GM12878 (cell line): ENCODE measurements around the gene AGRP. TPM values are rescaled to one million over a fixed set of nuclear protein-coding genes. Genes with fewer than 3 reads are reported as not detected.
A peak's percentile ranks its signal among the peaks of the same experiment; 100 is the strongest.

Source experiments
- BCL11A ChIP-seq: IDR thresholded peaks from 2 replicates; pipeline ENCODE4 v1.6.1; 2011; ENCODE audit warnings: low read depth, low read length
- HCFC1 ChIP-seq: fragments of 150-350 bp; IDR thresholded peaks from 2 replicates; pipeline ENCODE4 v1.6.1; 2014; ENCODE audit warnings: low read length
- HDGF ChIP-seq: fragments of 450-650 bp; IDR thresholded peaks from 2 replicates; pipeline ENCODE4 v1.6.1; 2016; ENCODE audit warnings: antibody characterized with exemption
- IRF4 ChIP-seq: IDR thresholded peaks from 2 replicates; pipeline ENCODE4 v1.6.1; 2011; ENCODE audit warnings: low read depth, low read length
- NR2F1 ChIP-seq: fragments of 450-650 bp; conservative IDR thresholded peaks from 2 replicates; pipeline ENCODE4 v1.6.1; 2017; ENCODE audit warnings: mild to moderate bottlenecking
- RB1 ChIP-seq: fragments of 450-650 bp; formaldehyde crosslinking; IDR thresholded peaks from 2 replicates; pipeline ENCODE4 v1.6.1; 2017; ENCODE audit warnings: mild to moderate bottlenecking, borderline replicate concordance
- SIN3A ChIP-seq: IDR thresholded peaks from 2 replicates; pipeline ENCODE4 v1.6.1; 2012; ENCODE audit warnings: low read depth, low read length, improper control_type of control experiment
- SREBF2 ChIP-seq: IDR thresholded peaks from 2 replicates; pipeline ENCODE4 v1.6.1; 2012; ENCODE audit warnings: mild to moderate bottlenecking, low read length
- polyA plus RNA-seq, 11 experiments: library from polyadenylated mRNA; depleted of rRNA in 4 of 11; unstranded in 6 of 11; stranded (reverse) in 5 of 11; fragments of >200 nt; fragmentation: Nextera tagmentation in 4 of 11; fragmentation: Illumina TruSeq in 1 of 11; extraction: Ambion mirVana in 4 of 11; extraction: Trizol in 1 of 11; gene quantifications; 1 replicate in 1 of 11; 2 replicates in 10 of 11; pipeline versions ENCODE4 v1.2.1 to v1.2.3, GENCODE V29; 2011 to 2016; ENCODE audit warnings: inconsistent platforms in 2 of 11, missing spikeins in 2 of 11, low read depth in 1 of 11
- total RNA-seq, 4 experiments: library from RNA; depleted of rRNA in 3 of 4; stranded (reverse); fragments of >200 nt in 3 of 4; fragmentation: Illumina TruSeq in 1 of 4; extraction: Trizol in 1 of 4; gene quantifications; 2 replicates each; pipeline versions ENCODE4 v1.2.1 to v1.2.3, GENCODE V29; 2013 to 2021
- TF ChIP-seq, protein P1 (sequence below): IDR thresholded peaks from 2 replicates; pipeline ENCODE4 v1.6.1; 2012; ENCODE audit warnings: mild to moderate bottlenecking, low read depth, low read length
- TF ChIP-seq, protein P2 (sequence below): IDR thresholded peaks from 2 replicates; pipeline ENCODE4 v1.6.1; 2011; ENCODE audit warnings: low read depth, mild to moderate bottlenecking, low read length, moderate library complexity, borderline replicate concordance; ENCODE audit errors: extremely low read depth
- TF ChIP-seq, protein P3 (sequence below): fragments of 450-650 bp; IDR thresholded peaks from 2 replicates; pipeline ENCODE4 v1.6.1; 2018; ENCODE audit warnings: mild to moderate bottlenecking, low read depth, moderate library complexity; ENCODE audit not compliant: partially characterized antibody
- TF ChIP-seq, protein P4 (sequence below): fragments of 450-650 bp; formaldehyde crosslinking; IDR thresholded peaks from 2 replicates; pipeline ENCODE4 v1.5.0; 2022; ENCODE audit warnings: mild to moderate bottlenecking, missing genetic modification characterization
- TF ChIP-seq, protein P5 (sequence below): IDR thresholded peaks from 2 replicates; pipeline ENCODE4 v1.6.1; 2012; ENCODE audit warnings: low read length, inconsistent platforms
- TF ChIP-seq, protein P6 (sequence below): fragments of 450-650 bp; IDR thresholded peaks from 2 replicates; pipeline ENCODE4 v1.6.1; 2017; ENCODE audit warnings: antibody characterized with exemption, mild to moderate bottlenecking, moderate library complexity

AGRP gene
- total and polyA plus RNA-seq, 10 of the 15 experiments (the other 5 are each of a cell fraction or from before 2014, with no cell fraction given), result 0.16 to 0.75 (median 0.53) TPM; not detected in 6

DNA sequence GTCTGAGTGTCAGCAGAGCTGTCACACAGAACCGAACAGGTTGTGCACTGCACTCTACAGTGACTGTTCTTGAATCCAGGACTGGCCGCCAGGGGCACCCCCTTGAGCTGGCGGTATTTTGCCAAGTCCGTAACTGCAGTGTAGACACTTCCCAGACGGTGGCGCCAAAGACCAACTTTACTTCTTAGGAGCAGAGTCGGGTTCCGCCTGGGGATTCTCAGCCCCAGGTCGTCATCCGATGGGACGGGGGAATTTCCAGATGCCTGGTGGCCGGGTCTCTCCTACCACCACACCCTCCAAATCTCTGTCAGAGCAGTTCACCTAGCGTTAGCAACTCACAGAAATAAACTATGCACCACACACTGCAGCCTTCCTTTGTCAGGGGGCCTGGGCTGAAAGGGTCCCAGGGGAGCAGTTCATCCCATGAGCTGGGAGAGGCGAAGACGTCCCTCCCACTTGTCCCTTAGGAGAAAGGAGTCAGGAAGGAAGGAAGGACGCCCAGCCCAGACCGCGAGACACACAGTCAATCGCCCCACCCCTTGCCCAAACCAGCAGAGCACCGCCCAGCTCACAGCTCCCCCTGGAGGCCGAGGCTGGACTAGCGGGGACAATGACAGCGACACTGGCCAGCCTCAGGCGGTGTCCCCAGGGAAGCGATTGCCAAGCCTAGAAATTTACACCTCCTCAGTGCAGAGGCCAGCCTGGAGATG lies 37.9 kb upstream of the AGRP start (continued):
- 0 out of 2 replicates have a peak, but pooled peaks have one; percentile 92 for TF ChIP-seq RB1
- TF ChIP-seq, protein P1, sequence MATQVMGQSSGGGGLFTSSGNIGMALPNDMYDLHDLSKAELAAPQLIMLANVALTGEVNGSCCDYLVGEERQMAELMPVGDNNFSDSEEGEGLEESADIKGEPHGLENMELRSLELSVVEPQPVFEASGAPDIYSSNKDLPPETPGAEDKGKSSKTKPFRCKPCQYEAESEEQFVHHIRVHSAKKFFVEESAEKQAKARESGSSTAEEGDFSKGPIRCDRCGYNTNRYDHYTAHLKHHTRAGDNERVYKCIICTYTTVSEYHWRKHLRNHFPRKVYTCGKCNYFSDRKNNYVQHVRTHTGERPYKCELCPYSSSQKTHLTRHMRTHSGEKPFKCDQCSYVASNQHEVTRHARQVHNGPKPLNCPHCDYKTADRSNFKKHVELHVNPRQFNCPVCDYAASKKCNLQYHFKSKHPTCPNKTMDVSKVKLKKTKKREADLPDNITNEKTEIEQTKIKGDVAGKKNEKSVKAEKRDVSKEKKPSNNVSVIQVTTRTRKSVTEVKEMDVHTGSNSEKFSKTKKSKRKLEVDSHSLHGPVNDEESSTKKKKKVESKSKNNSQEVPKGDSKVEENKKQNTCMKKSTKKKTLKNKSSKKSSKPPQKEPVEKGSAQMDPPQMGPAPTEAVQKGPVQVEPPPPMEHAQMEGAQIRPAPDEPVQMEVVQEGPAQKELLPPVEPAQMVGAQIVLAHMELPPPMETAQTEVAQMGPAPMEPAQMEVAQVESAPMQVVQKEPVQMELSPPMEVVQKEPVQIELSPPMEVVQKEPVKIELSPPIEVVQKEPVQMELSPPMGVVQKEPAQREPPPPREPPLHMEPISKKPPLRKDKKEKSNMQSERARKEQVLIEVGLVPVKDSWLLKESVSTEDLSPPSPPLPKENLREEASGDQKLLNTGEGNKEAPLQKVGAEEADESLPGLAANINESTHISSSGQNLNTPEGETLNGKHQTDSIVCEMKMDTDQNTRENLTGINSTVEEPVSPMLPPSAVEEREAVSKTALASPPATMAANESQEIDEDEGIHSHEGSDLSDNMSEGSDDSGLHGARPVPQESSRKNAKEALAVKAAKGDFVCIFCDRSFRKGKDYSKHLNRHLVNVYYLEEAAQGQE, result 0 out of 2 replicates have a peak, but pooled peaks have one; percentile 2
- TF ChIP-seq, protein P2, sequence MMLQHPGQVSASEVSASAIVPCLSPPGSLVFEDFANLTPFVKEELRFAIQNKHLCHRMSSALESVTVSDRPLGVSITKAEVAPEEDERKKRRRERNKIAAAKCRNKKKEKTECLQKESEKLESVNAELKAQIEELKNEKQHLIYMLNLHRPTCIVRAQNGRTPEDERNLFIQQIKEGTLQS, result no peak
- 0 out of 2 replicates have a peak, but pooled peaks have one; percentile 27 for TF ChIP-seq HCFC1
- TF ChIP-seq, protein P3, sequence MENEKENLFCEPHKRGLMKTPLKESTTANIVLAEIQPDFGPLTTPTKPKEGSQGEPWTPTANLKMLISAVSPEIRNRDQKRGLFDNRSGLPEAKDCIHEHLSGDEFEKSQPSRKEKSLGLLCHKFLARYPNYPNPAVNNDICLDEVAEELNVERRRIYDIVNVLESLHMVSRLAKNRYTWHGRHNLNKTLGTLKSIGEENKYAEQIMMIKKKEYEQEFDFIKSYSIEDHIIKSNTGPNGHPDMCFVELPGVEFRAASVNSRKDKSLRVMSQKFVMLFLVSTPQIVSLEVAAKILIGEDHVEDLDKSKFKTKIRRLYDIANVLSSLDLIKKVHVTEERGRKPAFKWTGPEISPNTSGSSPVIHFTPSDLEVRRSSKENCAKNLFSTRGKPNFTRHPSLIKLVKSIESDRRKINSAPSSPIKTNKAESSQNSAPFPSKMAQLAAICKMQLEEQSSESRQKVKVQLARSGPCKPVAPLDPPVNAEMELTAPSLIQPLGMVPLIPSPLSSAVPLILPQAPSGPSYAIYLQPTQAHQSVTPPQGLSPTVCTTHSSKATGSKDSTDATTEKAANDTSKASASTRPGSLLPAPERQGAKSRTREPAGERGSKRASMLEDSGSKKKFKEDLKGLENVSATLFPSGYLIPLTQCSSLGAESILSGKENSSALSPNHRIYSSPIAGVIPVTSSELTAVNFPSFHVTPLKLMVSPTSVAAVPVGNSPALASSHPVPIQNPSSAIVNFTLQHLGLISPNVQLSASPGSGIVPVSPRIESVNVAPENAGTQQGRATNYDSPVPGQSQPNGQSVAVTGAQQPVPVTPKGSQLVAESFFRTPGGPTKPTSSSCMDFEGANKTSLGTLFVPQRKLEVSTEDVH, result peak; percentile 78
- TF ChIP-seq, protein P4, sequence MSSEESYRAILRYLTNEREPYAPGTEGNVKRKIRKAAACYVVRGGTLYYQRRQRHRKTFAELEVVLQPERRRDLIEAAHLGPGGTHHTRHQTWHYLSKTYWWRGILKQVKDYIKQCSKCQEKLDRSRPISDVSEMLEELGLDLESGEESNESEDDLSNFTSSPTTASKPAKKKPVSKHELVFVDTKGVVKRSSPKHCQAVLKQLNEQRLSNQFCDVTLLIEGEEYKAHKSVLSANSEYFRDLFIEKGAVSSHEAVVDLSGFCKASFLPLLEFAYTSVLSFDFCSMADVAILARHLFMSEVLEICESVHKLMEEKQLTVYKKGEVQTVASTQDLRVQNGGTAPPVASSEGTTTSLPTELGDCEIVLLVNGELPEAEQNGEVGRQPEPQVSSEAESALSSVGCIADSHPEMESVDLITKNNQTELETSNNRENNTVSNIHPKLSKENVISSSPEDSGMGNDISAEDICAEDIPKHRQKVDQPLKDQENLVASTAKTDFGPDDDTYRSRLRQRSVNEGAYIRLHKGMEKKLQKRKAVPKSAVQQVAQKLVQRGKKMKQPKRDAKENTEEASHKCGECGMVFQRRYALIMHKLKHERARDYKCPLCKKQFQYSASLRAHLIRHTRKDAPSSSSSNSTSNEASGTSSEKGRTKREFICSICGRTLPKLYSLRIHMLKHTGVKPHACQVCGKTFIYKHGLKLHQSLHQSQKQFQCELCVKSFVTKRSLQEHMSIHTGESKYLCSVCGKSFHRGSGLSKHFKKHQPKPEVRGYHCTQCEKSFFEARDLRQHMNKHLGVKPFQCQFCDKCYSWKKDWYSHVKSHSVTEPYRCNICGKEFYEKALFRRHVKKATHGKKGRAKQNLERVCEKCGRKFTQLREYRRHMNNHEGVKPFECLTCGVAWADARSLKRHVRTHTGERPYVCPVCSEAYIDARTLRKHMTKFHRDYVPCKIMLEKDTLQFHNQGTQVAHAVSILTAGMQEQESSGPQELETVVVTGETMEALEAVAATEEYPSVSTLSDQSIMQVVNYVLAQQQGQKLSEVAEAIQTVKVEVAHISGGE (CRISPR knock-in tag), result no peak
- no peak for TF ChIP-seq BCL11A
- TF ChIP-seq IRF4, result 0 out of 2 replicates have a peak, but pooled peaks have one; percentile 24
- TF ChIP-seq, protein P5, sequence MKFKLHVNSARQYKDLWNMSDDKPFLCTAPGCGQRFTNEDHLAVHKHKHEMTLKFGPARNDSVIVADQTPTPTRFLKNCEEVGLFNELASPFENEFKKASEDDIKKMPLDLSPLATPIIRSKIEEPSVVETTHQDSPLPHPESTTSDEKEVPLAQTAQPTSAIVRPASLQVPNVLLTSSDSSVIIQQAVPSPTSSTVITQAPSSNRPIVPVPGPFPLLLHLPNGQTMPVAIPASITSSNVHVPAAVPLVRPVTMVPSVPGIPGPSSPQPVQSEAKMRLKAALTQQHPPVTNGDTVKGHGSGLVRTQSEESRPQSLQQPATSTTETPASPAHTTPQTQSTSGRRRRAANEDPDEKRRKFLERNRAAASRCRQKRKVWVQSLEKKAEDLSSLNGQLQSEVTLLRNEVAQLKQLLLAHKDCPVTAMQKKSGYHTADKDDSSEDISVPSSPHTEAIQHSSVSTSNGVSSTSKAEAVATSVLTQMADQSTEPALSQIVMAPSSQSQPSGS, result no peak
- TF ChIP-seq NR2F1, result no peak; the same call in 1 of the 2 replicates
- TF ChIP-seq SIN3A, result no peak; the same call in 1 of the 2 replicates
- TF ChIP-seq, protein P6, sequence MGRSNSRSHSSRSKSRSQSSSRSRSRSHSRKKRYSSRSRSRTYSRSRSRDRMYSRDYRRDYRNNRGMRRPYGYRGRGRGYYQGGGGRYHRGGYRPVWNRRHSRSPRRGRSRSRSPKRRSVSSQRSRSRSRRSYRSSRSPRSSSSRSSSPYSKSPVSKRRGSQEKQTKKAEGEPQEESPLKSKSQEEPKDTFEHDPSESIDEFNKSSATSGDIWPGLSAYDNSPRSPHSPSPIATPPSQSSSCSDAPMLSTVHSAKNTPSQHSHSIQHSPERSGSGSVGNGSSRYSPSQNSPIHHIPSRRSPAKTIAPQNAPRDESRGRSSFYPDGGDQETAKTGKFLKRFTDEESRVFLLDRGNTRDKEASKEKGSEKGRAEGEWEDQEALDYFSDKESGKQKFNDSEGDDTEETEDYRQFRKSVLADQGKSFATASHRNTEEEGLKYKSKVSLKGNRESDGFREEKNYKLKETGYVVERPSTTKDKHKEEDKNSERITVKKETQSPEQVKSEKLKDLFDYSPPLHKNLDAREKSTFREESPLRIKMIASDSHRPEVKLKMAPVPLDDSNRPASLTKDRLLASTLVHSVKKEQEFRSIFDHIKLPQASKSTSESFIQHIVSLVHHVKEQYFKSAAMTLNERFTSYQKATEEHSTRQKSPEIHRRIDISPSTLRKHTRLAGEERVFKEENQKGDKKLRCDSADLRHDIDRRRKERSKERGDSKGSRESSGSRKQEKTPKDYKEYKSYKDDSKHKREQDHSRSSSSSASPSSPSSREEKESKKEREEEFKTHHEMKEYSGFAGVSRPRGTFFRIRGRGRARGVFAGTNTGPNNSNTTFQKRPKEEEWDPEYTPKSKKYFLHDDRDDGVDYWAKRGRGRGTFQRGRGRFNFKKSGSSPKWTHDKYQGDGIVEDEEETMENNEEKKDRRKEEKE, result no peak
- peak; percentile 57; the same call in 1 of the 2 replicates for TF ChIP-seq HDGF
- TF ChIP-seq SREBF2, result no peak
